OCI-LY1 (cell line): ENCODE data around the gene SERGEF.

ENCODE experiments used
- H2AFZ ChIP-seq: fragments of 200-600 bp; sonication (generic), shearing (Covaris generic); 2 replicates; pipeline ENCODE4 v1.6.0; 2014; ENCODE audit warnings: antibody characterized with exemption, mild to moderate bottlenecking, low read length
- H3F3A ChIP-seq: fragments of 200-600 bp; sonication (generic), shearing (Covaris generic); 2 replicates; pipeline ENCODE4 v1.6.0; 2014; ENCODE audit warnings: mild to moderate bottlenecking, antibody characterized with exemption, low read length, moderate library complexity; ENCODE audit not compliant: insufficient read depth
- H3K27ac ChIP-seq: fragments of 200-600 bp; sonication (generic); 2 replicates; pipeline ENCODE4 v1.5.1; 2014; ENCODE audit warnings: low read length, mixed run types, mild to moderate bottlenecking, low read depth; ENCODE audit not compliant: poor library complexity, severe bottlenecking
- H3K27me3 ChIP-seq: fragments of 200-600 bp; sonication (generic); 2 replicates; pipeline ENCODE4 v1.6.0; 2014; ENCODE audit warnings: antibody characterized with exemption, mild to moderate bottlenecking, low read length, moderate library complexity; ENCODE audit not compliant: insufficient read depth
- H3K36me3 ChIP-seq: fragments of 200-600 bp; sonication (generic); 2 replicates; pipeline ENCODE4 v1.6.1; 2014; ENCODE audit warnings: mild to moderate bottlenecking, antibody characterized with exemption, low read length, moderate library complexity, mixed read lengths; ENCODE audit not compliant: insufficient read depth
- H3K4me1 ChIP-seq: fragments of 200-600 bp; sonication (generic); 2 replicates; pipeline ENCODE4 v1.5.1; 2014; ENCODE audit warnings: mild to moderate bottlenecking, low read length, moderate library complexity; ENCODE audit not compliant: insufficient read depth, severe bottlenecking
- H3K4me2 ChIP-seq: fragments of 200-600 bp; sonication (generic), shearing (Covaris generic); 2 replicates; pipeline ENCODE4 v1.6.1; 2014; ENCODE audit warnings: low read length
- H3K4me3 ChIP-seq: fragments of 200-600 bp; sonication (generic); 2 replicates; pipeline ENCODE4 v1.5.1; 2014; ENCODE audit warnings: low read length, low read depth, mild to moderate bottlenecking, mixed read lengths; ENCODE audit not compliant: poor library complexity, severe bottlenecking
- H3K79me2 ChIP-seq: fragments of 200-600 bp; shearing (Covaris generic); 2 replicates; pipeline ENCODE4 v1.6.1; 2016; ENCODE audit warnings: mixed run types, low read length, mixed read lengths; ENCODE audit not compliant: insufficient read depth
- H3K9ac ChIP-seq: fragments of 200-600 bp; sonication (generic), shearing (Covaris generic); 2 replicates; pipeline ENCODE4 v1.6.1; 2014; ENCODE audit warnings: mild to moderate bottlenecking, low read length, mixed read lengths
- H3K9me2 ChIP-seq: fragments of 200-600 bp; sonication (generic), shearing (Covaris generic); 2 replicates; pipeline ENCODE4 v1.6.1; 2014; ENCODE audit warnings: low read depth, mild to moderate bottlenecking, low read length, mixed read lengths
- H3K9me3 ChIP-seq: fragments of 200-600 bp; shearing (Covaris generic); 2 replicates; pipeline ENCODE4 v1.6.1; 2014; ENCODE audit warnings: low read length, mixed read lengths
- H4K20me1 ChIP-seq: fragments of 200-600 bp; sonication (generic), shearing (Covaris generic); 2 replicates; pipeline ENCODE4 v1.6.0; 2016; ENCODE audit warnings: mild to moderate bottlenecking, low read length; ENCODE audit not compliant: insufficient read depth
- CTCF ChIP-seq: fragments of 200-600 bp; sonication (generic), shearing (Covaris generic); IDR thresholded peaks from 2 replicates; pipeline ENCODE4 v1.5.1; 2017; ENCODE audit warnings: mild to moderate bottlenecking, antibody characterized with exemption, low read length, moderate library complexity, mixed read lengths
- EZH2 ChIP-seq: fragments of 200-600 bp; sonication (generic), shearing (Covaris generic); IDR thresholded peaks from 2 replicates; pipeline ENCODE4 v1.8.0; 2017; ENCODE audit warnings: borderline replicate concordance, mixed run types, mild to moderate bottlenecking, antibody characterized with exemption, low read length, moderate library complexity, mixed read lengths

Gene SERGEF

GRCh38 chr11:17927681-17928343 lies 85.0 kb downstream of the SERGEF start:
- H3K36me3 ChIP-seq, result peaks cover 16% of the 10 kb centered on the region; the same call in 1 of the 2 replicates
- H3K9ac ChIP-seq, result no peak overlapping the region
- H3K9me2 ChIP-seq, result no peaks in the 10 kb centered on the region
- H3K9me3 ChIP-seq, result no peaks in the 10 kb centered on the region
- no peaks in the 10 kb centered on the region for H3K27me3 ChIP-seq
- no peaks in the 10 kb centered on the region for H3K79me2 ChIP-seq
- no peaks in the 10 kb centered on the region for H3F3A ChIP-seq
- TF ChIP-seq CTCF, result no peak
- TF ChIP-seq EZH2, result no peak
- no peak overlapping the region for H3K4me2 ChIP-seq
- H2AFZ ChIP-seq, result no peak overlapping the region
- H3K4me3 ChIP-seq, result no peak overlapping the region
- no peak overlapping the region for H3K27ac ChIP-seq
- H4K20me1 ChIP-seq, result no peaks in the 10 kb centered on the region
- no peaks in the 10 kb centered on the region for H3K4me1 ChIP-seq

GRCh38 chr11:17927041-17927440 lies 85.8 kb downstream of the SERGEF start:
- Histone ChIP-seq H2AFZ (no peak overlapping the region), H3K36me3 (peaks cover 16% of the 10 kb centered on the region; the same call in 1 of the 2 replicates), H3K27ac (no peak overlapping the region), H4K20me1 (no peaks in the 10 kb centered on the region), H3K79me2 (no peaks in the 10 kb centered on the region), H3K9me3 (no peaks in the 10 kb centered on the region), H3F3A (no peaks in the 10 kb centered on the region), H3K27me3 (no peaks in the 10 kb centered on the region), H3K4me3 (no peak overlapping the region), H3K4me2 (no peak overlapping the region), H3K9ac (no peak overlapping the region), H3K9me2 (no peaks in the 10 kb centered on the region), H3K4me1 (no peaks in the 10 kb centered on the region)
- TF ChIP-seq EZH2, result no peak
- no peak for TF ChIP-seq CTCF

- H4K20me1 ChIP-seq, result no peaks in the 10 kb centered on the region
- no peaks in the 10 kb centered on the region for H3K4me1 ChIP-seq
- no peak overlapping the region for H3K27ac ChIP-seq
- no peaks in the 10 kb centered on the region for H3K9me3 ChIP-seq
- TF ChIP-seq CTCF, result no peak
- no peak overlapping the region for H3K4me3 ChIP-seq
- H3F3A ChIP-seq, result no peaks in the 10 kb centered on the region
- H3K9ac ChIP-seq, result no peak overlapping the region
- H3K36me3 ChIP-seq, result peaks cover 13% of the 10 kb centered on the region; the same call in 1 of the 2 replicates
- no peaks in the 10 kb centered on the region for H3K27me3 ChIP-seq
- no peak overlapping the region for H2AFZ ChIP-seq
- H3K79me2 ChIP-seq, result no peaks in the 10 kb centered on the region
- H3K4me2 ChIP-seq, result no peak overlapping the region
- H3K9me2 ChIP-seq, result no peaks in the 10 kb centered on the region
Observed at GRCh38 chr11:17924713-17925112, 88.1 kb downstream of the SERGEF start.
